OCI-LY3 (cell line): ENCODE measurements around the gene NUP62.

Experiments
- H2AFZ ChIP-seq: fragments of 200-600, 300-600 bp; shearing (Covaris generic); 2 replicates; pipeline ENCODE4 v1.6.0; 2014; ENCODE audit warnings: antibody characterized with exemption, low read depth, low read length
- H3K27ac ChIP-seq: fragments of 200-600, 300-600 bp; sonication (generic); 2 replicates; pipeline ENCODE4 v1.5.1; 2014; ENCODE audit warnings: mild to moderate bottlenecking, low read length, moderate library complexity, mixed read lengths
- H3K27me3 ChIP-seq: fragments of 200-600, 300-600 bp; sonication (generic); 2 replicates; pipeline ENCODE4 v1.6.1; 2014; ENCODE audit warnings: low read depth, low read length, mixed read lengths
- H3K36me3 ChIP-seq: fragments of 200-600, 300-600 bp; sonication (generic); replicated peaks from 2 replicates; pipeline ENCODE3; 2014; ENCODE audit warnings: low read depth, low read length, mixed read lengths
- H3K4me1 ChIP-seq: fragments of 300-600, 200-600 bp; sonication (generic); 2 replicates; pipeline ENCODE4 v1.6.1; 2014; ENCODE audit warnings: low read length, mixed read lengths
- H3K4me2 ChIP-seq: fragments of 200-600, 300-600 bp; sonication (generic); 2 replicates; pipeline ENCODE4 v1.6.1; 2014; ENCODE audit warnings: low read length, mixed read lengths
- H3K4me3 ChIP-seq: fragments of 300-600, 200-600 bp; sonication (generic); 2 replicates; pipeline ENCODE4 v1.5.1; 2014; ENCODE audit warnings: antibody characterized with exemption, mild to moderate bottlenecking, low read length, moderate library complexity
- H3K79me2 ChIP-seq: fragments of 300-600, 200-600 bp; shearing (Covaris generic); 2 replicates; pipeline ENCODE4 v1.6.1; 2014; ENCODE audit warnings: mild to moderate bottlenecking, low read length, mixed read lengths
- H3K9ac ChIP-seq: fragments of 300-600, 200-600 bp; shearing (Covaris generic); 2 replicates; pipeline ENCODE4 v1.6.0; 2014; ENCODE audit warnings: mild to moderate bottlenecking, low read length, moderate library complexity
- H3K9me3 ChIP-seq: fragments of 200-600, 300-600 bp; shearing (Covaris generic); 2 replicates; pipeline ENCODE4 v1.6.1; 2014; ENCODE audit warnings: low read length, mixed read lengths; ENCODE audit not compliant: insufficient read depth
- H4K20me1 ChIP-seq: fragments of 200-600, 300-600 bp; sonication (generic); 2 replicates; pipeline ENCODE4 v1.6.1; 2016; ENCODE audit warnings: low read length, mixed read lengths; ENCODE audit not compliant: insufficient read depth
- CTCF ChIP-seq: fragments of 200-600, 300-600 bp; sonication (generic); IDR thresholded peaks from 2 replicates; pipeline ENCODE4 v1.5.1; 2014; ENCODE audit warnings: antibody characterized with exemption, low read length, low read depth
- EZH2phosphoT487 ChIP-seq: fragments of 200-600 bp; shearing (Covaris generic); IDR thresholded peaks from 2 replicates; pipeline ENCODE4 v1.6.1; 2018; ENCODE audit warnings: antibody characterized with exemption, mixed run types, low read depth

The NUP62 gene

GRCh38 chr19:49882643-49883042 lies 46.7 kb downstream of the NUP62 start:
- Histone ChIP-seq H4K20me1 (no peaks in the 10 kb centered on the region; the same call in 1 of the 2 replicates), H3K27me3 (no peaks in the 10 kb centered on the region), H3K4me3 (no peak overlapping the region), H3K9ac (no peak overlapping the region), H3K9me3 (no peaks in the 10 kb centered on the region), H3K79me2 (peaks cover 11% of the 10 kb centered on the region), H2AFZ (no peak overlapping the region), H3K4me1 (peaks cover 21% of the 10 kb centered on the region), H3K4me2 (no peak overlapping the region), H3K27ac (no peak overlapping the region), H3K36me3 (peaks cover 66% of the 10 kb centered on the region)
- no peak for TF ChIP-seq EZH2phosphoT487
- TF ChIP-seq CTCF, result no peak

DNA sequence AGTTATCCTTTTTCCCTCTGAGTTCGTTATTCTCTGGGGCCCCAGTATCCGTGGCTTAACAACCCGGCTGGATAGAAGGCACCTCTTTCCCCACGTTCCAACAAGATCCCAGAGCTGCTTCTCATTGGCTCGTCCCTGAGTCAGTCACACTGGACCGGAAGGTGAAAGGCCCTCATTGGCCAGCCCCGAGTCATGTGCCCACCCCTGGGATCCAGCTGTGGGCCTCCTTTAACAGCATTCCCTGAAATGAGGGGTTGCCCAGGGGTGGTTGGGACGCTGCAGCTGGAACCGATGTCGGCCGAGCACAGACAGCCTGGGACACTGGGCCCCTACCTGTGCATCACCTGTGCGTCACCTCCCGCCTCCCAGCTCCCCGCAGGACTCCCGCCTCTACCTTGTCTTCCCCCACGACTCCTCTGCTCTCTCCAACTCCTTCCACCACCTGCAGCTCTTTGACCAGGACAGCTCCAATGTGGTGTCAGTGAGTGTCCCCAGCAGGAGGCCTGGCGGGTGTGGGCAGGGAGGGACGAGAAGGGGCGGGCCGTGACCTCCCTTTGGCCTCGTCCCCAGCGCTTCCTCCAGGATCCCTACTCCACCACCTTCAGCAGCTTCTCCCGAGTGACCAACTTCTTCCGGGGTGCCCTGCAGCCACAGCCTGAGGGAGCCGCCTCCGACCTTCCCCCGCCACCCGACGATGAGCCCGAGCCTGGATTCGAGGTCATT lies 47.5 kb downstream of the NUP62 start:
- Histone ChIP-seq H3K4me3 (no peak overlapping the region), H3K27me3 (no peaks in the 10 kb centered on the region), H3K27ac (no peak overlapping the region), H4K20me1 (no peaks in the 10 kb centered on the region; the same call in 1 of the 2 replicates), H3K36me3 (peaks cover 63% of the 10 kb centered on the region), H3K4me2 (no peak overlapping the region), H3K9me3 (no peaks in the 10 kb centered on the region), H3K4me1 (peaks cover 13% of the 10 kb centered on the region), H3K9ac (no peak overlapping the region), H2AFZ (no peak overlapping the region), H3K79me2 (peaks cover 11% of the 10 kb centered on the region)
- TF ChIP-seq EZH2phosphoT487 (no peak), CTCF (no peak)

GRCh38 chr19:49881186-49881585 lies 48.1 kb downstream of the NUP62 start:
- Histone ChIP-seq H3K36me3 (peaks cover 59% of the 10 kb centered on the region), H3K9ac (no peak overlapping the region), H3K27me3 (no peaks in the 10 kb centered on the region), H2AFZ (no peak overlapping the region), H3K4me1 (peaks cover 13% of the 10 kb centered on the region), H3K9me3 (no peaks in the 10 kb centered on the region), H3K4me2 (no peak overlapping the region), H4K20me1 (no peaks in the 10 kb centered on the region; the same call in 1 of the 2 replicates), H3K79me2 (peaks cover 13% of the 10 kb centered on the region), H3K4me3 (no peak overlapping the region), H3K27ac (no peak overlapping the region)
- no peak for TF ChIP-seq EZH2phosphoT487
- no peak for TF ChIP-seq CTCF

GRCh38 chr19:49880162-49880869 lies 49.0 kb downstream of the NUP62 start:
- Histone ChIP-seq H3K4me1 (peaks cover 18% of the 10 kb centered on the region), H3K27me3 (no peaks in the 10 kb centered on the region), H3K36me3 (peaks cover 58% of the 10 kb centered on the region), H3K27ac (no peak overlapping the region), H3K9ac (no peak overlapping the region), H3K4me3 (no peak overlapping the region), H4K20me1 (no peaks in the 10 kb centered on the region; the same call in 1 of the 2 replicates), H3K9me3 (no peaks in the 10 kb centered on the region), H3K4me2 (no peak overlapping the region), H3K79me2 (peaks cover 22% of the 10 kb centered on the region), H2AFZ (no peak overlapping the region)
- TF ChIP-seq CTCF (no peak), EZH2phosphoT487 (no peak)
